RCC 7860 (cell line): ENCODE data around the gene CCL2.
A peak's percentile ranks its signal among the peaks of the same experiment; 100 is the strongest.
"Not testable (repeated sequence)": the region's sequence is repeated elsewhere in the genome, so short reads cannot be mapped to it uniquely, and the experiment has no call there.

Experiments used
- DNase-seq: peaks from one replicate; pipeline ENCODE4 v3.0.0-alpha.2; 2015; ENCODE audit warnings: low spot score
- FAIRE-seq: peaks from 2 replicates; lab custom pipeline; 2012; peaks lifted over from hg19 to GRCh38; lab: Jason Lieb, UNC

The CCL2 gene

DNA sequence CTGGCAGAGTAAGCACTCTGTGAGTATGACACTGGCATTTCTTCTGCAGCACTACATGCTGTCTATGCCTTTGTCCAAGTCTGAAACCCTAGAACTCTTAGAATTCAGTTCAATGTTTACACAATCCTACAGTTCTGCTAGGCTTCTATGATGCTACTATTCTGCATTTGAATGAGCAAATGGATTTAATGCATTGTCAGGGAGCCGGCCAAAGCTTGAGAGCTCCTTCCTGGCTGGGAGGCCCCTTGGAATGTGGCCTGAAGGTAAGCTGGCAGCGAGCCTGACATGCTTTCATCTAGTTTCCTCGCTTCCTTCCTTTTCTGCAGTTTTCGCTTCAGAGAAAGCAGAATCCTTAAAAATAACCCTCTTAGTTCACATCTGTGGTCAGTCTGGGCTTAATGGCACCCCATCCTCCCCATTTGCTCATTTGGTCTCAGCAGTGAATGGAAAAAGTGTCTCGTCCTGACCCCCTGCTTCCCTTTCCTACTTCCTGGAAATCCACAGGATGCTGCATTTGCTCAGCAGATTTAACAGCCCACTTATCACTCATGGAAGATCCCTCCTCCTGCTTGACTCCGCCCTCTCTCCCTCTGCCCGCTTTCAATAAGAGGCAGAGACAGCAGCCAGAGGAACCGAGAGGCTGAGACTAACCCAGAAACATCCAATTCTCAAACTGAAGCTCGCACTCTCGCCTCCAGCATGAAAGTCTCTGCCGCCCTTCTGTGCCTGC is at the start of gene CCL2:
TSS of gene CCL2 (plus strand) at position 635 of the 730 bp plus-strand sequence. CDS start at position 700, 65 bp downstream.
- peak; percentile 46 for DNase-seq
- FAIRE-seq = peak; percentile 8

DNA sequence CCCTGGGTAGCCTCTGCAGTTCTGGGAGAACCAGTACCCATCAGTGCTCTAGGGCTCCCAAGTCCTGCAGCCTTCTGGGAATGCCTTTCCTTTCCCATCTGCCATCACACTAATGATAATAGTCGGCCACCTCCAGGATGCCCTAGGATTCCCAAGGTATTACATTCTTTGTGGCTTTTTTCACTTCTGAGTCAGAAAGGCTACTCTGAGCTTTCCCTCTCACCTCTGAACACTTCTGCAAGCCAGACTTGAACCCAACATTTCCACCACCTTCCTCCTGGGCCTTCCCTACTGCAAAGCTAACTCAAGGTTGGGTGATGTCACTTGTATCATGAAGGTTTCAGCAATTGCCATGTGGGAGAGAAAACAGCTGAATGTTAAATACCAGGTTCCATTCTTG is 49.7 kb upstream of the CCL2 start:
- no peak for DNase-seq
- no peak for FAIRE-seq

DNA sequence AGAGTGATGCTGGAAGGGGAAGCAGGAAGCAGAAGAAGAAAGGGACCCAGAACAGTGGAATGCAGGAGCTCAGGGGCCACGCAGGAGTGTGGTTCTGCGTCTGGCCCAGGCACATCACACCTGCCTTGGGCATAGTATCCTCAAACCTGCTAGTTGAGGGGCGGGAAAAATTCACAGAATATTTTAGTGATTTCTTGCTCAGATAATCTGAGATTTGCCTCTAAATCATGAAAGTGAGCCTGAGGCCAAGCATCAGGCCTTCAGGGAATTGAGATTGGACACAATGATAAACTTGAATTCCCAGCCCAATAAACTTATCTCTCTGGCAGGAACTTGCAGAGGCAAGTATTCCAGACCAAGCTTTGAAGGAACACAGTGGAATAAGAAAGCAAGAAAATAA is 48.5 kb upstream of the CCL2 start:
- no peak for FAIRE-seq
- DNase-seq = no peak

DNA sequence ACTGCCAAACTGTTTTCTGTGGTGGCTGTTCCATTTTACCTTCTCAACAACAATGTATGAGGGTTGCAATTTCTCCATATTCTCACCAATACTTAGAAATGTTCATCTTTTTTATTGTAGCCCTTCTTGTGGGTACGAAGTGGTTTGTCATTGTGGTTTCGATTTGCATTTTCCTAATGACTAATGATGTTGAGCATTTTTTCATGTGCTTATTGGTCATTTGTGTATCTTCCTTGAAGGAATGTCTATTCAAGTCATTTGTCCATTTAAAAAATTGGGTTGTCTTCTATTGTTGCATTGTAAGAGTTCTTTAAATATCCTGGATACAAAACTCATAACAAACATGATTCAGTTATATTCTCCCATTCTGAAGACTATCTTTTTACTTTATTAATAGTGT is 47.5 kb upstream of the CCL2 start:
- no peak for DNase-seq
- FAIRE-seq = no peak

DNA sequence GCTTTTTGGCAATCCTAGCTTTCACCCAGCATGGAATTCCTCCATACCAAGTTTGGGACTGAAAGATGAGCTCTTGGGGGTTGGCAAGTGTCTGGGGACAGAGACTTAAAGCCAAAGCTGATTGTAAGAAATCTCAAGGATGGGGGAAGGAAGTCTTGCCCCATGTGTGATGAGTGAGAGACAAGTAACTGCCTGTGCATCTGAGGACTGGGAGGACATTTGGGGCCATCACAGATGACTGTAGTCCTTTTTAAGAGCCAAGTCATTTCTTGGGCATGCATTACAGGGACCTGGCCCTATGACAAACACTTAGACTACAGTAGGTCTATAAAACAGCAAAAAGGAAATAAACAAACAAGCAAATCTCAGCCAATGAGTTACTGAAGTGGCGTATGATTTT is 36.3 kb upstream of the CCL2 start:
- FAIRE-seq = no peak
- DNase-seq = no peak

DNA sequence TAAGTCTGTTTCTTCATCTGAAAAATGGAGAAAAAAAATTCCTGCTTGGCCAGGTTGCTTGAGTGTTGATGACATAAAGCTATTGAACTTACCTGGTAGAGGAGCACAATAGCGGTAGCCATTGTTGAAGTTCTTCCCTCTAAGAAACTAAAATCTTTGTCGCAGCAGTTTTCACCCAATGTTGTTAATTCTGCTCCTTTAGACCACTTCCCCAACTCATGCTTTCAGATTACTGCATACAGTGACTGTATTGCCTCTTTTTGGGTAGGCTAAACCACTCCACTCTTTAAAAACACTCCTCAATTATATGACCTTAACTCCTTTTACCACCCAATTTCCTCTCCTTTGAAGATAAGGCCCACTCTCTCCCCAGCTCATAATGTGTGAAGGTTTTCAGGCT is 35.7 kb upstream of the CCL2 start:
- FAIRE-seq (no peak), DNase-seq (no peak)

DNA sequence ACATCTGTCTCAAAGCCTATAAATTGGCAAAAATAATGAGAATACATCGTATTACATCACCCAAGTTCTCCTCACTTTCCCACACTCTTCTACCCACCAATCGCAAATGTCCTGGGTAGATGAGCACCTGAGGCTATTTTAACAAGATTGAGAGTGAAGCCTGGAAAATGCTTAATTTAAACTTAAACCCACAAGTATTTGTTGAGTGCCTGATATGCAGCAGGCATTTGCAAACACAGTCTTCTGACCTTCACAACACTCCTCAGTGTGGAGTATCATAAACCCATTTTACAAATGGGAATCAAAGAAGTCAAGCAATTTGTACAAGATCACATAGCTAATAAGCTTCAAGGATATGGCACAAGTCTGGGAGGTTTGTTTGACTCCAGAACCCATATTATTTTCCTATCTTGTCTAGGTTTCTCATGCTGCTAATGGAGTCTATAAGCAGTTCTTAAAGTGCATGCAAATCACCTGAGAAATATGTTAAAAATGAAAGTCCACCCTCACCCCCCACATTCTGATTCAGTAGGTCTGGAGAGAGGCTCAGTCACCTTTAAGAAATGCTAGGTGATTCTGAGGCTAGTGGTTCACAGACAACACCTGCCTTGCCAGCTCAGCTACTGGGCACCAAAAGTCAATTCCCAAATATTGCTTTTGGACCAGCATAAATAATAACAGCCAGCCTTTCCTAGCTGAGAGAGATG is 34.9 kb upstream of the CCL2 start:
- FAIRE-seq (no peak), DNase-seq (no peak)

DNA sequence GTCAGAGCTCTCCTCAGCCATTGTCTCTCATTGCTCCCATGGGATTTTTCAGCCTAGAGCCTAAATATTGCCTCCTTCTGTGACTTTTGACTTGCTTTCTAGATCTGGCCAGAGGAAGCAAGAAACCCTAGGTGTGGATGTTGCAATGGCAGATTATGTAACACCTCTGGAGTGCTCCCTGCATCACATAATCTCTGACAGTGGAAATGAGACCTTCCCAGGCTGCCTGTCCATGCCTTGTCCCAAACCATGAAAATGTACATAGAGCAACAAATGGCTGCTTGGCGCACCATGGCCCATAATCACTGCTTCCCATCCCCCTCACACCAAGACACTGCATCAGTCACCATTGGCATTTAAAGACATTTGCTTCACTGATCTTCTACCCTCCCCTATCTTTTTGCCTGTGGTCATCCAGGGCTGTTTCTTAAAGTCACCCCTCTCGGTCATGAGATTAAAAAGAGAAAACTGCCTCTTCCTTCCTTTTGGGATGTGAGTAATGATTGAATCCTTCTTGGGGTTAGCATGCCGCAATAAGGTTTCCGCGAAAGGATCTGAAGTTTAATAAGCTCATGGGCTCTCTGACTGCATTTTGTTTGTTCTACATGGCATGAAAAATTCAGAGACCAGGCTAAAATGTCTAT is 34.2 kb upstream of the CCL2 start:
- FAIRE-seq (no peak), DNase-seq (no peak)

DNA sequence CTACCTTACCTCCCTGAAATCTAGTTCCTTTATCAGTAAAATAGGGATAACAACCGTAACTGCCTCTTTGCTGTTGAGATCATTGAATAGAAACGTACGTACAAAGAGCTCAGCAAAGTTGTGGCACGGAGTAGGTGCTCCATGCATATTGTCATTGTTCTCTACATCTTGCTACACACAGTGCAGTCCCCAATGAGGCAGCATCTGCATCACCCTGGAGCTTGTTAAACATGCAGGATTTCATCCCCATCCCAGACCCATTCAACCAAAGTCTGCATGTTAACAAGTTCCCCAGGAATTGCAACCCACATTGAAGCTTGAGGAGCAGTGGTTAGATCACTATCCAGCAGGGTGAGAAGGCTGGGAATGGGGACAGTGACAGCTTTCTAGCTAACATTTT is 33.7 kb upstream of the CCL2 start:
- DNase-seq (no peak), FAIRE-seq (no peak)

DNA sequence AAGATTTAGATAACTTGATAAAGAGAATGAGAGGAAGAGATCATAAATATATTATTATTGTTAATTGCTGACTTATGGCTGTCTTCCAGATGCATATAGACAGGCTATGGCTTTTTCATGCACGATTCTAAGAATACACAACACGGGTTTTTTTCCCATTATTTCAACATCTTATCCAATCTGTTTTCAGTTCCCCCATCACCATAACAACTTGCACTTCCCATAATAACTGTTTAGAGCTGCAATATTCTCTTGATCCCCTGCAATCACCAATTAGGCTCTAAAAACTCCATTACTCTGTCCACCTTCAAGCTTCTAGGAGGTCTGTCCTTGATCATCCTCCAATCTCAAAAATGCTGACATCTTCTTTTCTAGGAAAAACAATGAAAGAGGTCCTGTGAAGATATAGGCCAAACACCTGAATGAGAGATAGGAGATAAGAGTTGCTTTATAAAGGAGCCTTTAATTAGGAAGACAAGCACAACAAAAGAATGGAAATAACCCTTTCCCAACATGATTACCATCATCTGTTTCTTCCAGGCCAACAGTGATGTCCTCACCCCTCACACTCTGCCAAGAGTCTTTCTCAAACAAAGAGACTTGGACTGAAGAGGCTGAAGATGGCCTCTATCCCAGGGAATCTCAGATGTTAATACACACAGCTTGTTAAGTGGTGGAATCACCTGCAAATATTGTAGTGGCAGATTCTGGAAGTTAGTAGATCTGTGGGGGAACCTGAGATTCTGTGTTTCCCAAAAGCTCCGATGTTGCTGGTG is 32.2 kb upstream of the CCL2 start:
- FAIRE-seq (no peak), DNase-seq (no peak)

DNA sequence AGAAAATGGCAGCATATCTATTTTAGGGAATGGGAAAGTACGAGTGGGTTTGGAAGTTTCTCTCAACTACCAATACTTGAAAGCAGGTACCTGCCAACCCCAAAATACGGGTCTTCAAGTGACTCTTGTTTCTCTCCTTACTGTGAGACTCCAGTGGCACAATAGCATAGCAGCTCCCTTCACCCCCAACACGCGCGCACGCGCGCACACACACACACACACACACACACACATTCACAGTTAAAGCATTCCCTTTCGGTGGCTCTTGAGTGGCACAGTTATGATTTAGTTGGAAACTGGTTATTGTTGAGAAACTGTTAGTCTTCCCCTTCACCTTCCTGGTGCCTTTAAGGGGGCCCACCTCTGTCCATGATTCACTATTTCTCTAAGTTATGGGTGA is 30.0 kb upstream of the CCL2 start:
- FAIRE-seq (no peak), DNase-seq (no peak)

DNA sequence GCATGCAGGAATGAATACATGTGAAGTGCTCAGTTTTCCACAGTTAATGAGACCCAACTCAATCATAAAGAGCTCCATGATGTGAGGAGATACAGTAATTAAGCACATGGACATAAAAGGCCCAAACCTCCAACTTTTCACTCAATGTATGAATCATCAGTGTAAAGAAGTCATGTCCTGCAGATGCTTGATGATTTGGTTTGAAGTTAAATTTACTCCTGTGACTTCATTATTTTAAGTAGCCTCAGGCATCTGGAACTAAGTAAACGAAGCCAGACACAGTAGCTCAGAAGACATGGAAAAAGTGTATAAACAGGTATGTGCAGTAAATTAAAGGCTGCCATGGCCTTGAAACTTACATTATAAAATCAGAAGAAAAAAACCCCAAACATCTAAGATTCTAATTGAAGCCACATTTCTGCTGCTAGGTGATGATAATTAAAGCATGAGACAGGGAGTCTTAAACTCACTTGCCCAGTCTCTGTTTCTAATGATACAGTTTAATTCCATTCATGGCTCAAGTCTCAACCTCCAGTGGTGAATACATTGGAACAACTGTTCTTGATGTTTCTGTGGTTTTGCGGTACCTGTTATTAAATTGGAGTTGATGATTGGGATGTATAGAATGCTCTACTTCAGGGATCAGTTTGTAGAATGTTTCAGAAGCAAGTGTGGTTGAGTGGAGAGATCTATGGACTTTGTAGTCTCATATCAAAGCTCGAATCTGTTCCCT is 28.9 kb upstream of the CCL2 start:
- FAIRE-seq = no peak
- DNase-seq = no peak

DNA sequence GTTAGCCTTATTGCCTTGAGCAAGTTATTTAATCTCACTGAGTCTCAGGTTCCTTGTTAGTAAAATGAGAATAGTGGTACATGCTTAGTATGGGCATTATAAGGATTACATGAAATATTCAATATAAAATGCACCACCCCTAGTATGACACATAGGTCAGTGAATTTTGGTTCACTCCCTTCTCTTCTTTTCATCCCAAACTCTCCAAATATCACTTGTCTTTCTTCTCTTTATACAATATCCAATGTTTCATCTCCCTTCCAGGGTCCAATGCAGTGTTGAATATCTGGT is 28.4 kb upstream of the CCL2 start:
- FAIRE-seq (no peak), DNase-seq (no peak)

DNA sequence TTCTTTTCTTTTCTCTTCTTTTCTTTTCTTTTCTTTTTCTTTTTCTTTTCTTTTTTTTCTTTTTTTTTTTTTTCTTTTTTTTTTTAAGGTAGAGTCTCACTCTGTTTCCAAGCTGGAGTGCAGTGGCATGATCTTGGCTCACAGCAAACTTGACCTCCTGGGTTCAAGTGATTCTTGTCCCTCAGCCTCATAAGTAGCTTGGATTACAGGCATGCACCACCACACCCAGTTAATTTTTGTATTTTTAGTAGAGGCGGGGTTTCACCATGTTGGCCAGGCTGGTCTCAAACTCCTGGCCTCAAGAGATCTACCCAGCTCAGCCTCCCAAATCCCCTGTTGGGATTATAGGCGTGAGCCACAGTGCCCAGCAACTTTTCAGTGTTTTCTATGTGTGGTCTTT is 27.8 kb upstream of the CCL2 start:
- not testable (repeated sequence) for FAIRE-seq

DNA sequence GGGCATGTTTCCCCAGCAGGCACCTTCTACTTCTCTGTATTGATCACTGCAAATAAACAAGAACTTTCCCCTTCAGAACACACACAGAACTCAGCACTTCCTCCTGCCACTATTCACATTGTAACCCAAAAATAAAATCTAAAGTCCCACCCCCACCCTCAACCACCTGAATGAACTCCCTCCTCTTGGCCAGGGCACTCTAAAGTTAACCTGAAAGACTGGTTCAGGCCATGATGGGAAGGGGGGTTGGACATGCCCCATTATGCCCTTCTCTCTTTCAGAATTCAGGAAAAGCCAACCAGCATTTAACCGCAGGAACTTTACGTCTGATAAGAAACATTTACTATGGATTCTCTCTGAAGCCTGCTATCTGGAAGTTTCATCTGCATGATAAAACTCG is 27.4 kb upstream of the CCL2 start:
- FAIRE-seq = no peak
- no peak for DNase-seq

More for the DNA sequence above, 27.8 kb upstream of the CCL2 start:
- not testable (repeated sequence) for DNase-seq

DNA sequence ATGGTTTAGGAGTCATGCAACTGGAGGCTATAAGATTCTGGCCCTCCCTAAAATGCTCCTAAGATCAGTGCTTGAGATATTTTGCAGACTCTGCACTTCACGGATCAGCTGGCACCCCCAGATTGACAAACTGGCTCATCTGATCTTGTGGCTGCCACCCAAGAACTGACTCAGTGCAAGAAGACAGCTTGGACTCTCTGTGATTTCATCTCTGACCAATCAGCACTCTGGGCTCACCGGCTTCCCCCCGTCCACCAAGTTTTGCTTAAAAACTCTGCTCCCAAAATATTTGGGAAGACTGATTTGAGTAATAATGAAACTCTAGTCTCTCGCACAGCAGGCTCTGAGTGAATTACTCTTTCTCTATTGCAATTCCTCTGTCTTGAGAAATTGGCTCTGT is 26.3 kb upstream of the CCL2 start:
- FAIRE-seq = no peak
- no peak for DNase-seq

DNA sequence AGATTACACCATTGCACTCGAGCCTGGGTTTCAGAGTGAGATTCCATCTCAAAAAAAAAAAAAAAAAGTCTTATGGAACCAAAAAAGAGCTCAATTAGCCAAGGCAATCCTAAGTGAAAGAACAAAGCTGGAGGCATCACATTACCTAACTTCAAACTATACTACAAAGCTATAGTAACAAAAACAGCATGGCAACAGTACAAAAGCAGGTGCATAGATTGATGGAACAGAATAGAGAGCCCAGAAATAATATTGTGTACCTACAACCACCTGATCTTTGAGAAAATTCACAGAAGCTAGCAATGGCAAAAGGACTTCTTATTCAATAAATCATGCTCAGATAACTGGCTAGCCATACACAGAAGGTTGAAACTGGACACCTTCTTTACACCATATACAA is 24.7 kb upstream of the CCL2 start:
- DNase-seq (no peak), FAIRE-seq (no peak)

DNA sequence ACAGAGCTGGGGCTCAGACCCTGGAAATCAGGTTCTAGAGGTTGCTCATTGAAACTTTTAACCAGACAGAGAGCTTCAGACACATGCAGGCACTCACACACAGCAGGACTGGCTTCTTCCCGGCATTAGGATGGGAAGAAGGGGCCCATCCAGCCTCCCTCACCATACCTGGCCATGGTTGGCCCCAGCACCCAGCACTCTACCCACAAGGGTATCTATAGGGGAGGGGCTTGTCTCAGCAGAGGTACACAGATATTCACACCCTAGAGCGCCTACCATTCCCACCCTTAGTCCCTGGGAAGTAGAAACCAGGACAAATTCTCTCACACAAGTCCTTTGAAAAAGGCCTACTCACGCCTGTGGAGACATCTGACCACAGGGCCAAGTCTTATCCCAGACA is 20.5 kb upstream of the CCL2 start:
- FAIRE-seq = no peak
- DNase-seq = no peak

DNA sequence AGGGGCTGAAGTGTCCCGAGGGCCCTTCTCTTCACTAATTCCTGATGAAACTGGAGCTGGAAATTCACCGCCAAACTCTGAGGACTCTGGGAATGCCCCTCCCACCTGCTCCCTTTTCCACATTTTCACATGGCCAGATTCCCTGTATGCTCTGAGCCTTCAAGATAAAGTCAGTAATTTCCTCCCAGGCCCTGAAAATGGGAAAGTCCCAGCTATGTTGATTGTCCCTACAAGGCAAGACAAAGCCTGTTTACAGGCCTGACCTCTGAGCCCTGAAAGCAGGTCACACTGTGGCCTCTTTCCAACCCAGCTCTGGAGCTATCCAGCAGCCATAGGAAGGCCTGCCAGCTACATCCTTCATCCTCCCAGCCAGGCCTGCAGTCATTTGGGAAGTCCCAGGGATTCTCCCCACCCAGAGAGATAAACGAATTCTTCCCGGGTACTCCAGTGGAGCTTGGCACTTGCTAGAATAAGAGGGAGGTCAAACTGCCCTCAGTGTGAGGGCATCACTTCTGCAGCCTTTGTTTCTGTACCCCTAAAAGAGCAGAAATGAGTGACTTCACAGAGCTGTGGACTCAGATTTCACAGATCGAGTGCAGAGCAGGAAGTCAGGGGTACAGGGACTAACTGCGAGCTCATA is 19.6 kb upstream of the CCL2 start:
- FAIRE-seq (no peak), DNase-seq (peak; percentile 58)

DNA sequence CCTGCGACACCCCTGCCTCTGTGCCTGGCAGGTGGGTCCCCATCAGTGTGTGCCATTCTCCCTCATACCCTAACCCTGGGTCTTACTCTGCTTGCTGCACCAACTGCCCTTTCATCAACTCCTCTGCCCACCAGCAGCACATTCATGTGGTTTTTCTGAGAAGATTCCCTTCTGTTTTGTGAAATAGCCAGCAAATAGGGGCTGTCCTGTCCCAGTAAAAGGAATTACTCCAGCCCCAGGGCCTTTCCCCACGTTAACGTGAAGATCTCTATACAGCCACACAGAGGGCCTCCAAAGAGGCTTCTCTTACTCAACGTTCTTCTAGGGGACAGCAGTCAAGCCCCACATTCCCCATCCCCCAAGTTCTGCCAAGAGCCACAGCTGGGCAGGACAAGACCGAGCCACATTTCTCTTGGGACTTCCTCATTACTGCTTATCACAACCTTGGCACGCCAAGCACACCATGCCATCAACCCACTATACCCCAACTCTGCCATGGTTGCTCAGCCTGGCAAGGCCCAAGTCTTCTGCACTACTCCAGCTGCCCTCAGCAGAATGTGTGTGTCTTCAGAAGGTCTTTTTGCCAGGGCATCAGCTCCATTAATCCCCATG is 18.7 kb upstream of the CCL2 start:
- FAIRE-seq (no peak), DNase-seq (no peak)
